CD1c-positive myeloid dendritic cell (primary cell): ENCODE results near the gene TAF4B.
"Not testable (repeated sequence)": the region's sequence is repeated elsewhere in the genome, so short reads cannot be mapped to it uniquely, and the experiment has no call there.

Experiments used
- DNase-seq: peaks from one replicate; pipeline ENCODE4 v3.0.0-alpha.2; 2016; ENCODE audit errors: extremely low spot score

Gene TAF4B

GRCh38 chr18:26307161-26307773 lies 81.0 kb downstream of the TAF4B start:
- DNase-seq: peak; percentile 11

GRCh38 chr18:26309281-26309680 lies 83.0 kb downstream of the TAF4B start:
- no peak for DNase-seq

- no peak for DNase-seq
These were observed 86.0 kb downstream of the TAF4B start for GRCh38 chr18:26312199-26312598.

- no peak for DNase-seq
These were observed 91.2 kb downstream of the TAF4B start for GRCh38 chr18:26317398-26317797.

GRCh38 chr18:26320686-26321085 lies 94.4 kb downstream of the TAF4B start:
- DNase-seq: no peak

- DNase-seq: no peak
These were observed 96.8 kb downstream of the TAF4B start for GRCh38 chr18:26322890-26323653.

GRCh38 chr18:26325771-26326170 lies 99.5 kb downstream of the TAF4B start:
- DNase-seq: no peak

GRCh38 chr18:26327062-26327461 lies 100.8 kb downstream of the TAF4B start:
- DNase-seq: no peak

GRCh38 chr18:26332991-26333390 lies 106.7 kb downstream of the TAF4B start:
- DNase-seq: no peak

GRCh38 chr18:26335156-26335555 lies 108.9 kb downstream of the TAF4B start:
- no peak for DNase-seq

GRCh38 chr18:26335571-26336487 lies 109.6 kb downstream of the TAF4B start:
- no peak for DNase-seq

- DNase-seq: no peak
These were observed 110.3 kb downstream of the TAF4B start for GRCh38 chr18:26336572-26336971.

- no peak for DNase-seq
These were observed 116.4 kb downstream of the TAF4B start for GRCh38 chr18:26342646-26343045.

GRCh38 chr18:26350961-26351360 lies 124.7 kb downstream of the TAF4B start:
- no peak for DNase-seq

GRCh38 chr18:26356045-26356785 lies 130.0 kb downstream of the TAF4B start:
- DNase-seq: no peak

GRCh38 chr18:26357960-26358359 lies 131.7 kb downstream of the TAF4B start:
- no peak for DNase-seq

- no peak for DNase-seq
These were observed 135.8 kb downstream of the TAF4B start for GRCh38 chr18:26362021-26362420.

- no peak for DNase-seq
These were observed 141.2 kb downstream of the TAF4B start for GRCh38 chr18:26367425-26367824.

- no peak for DNase-seq
These were observed 143.8 kb downstream of the TAF4B start for GRCh38 chr18:26370037-26370436.

- DNase-seq: no peak
These were observed 149.9 kb downstream of the TAF4B start for GRCh38 chr18:26376105-26376504.

- no peak for DNase-seq
These were observed 152.5 kb downstream of the TAF4B start for GRCh38 chr18:26378701-26379100.

GRCh38 chr18:26381555-26381954 lies 155.3 kb downstream of the TAF4B start:
- DNase-seq: not testable (repeated sequence)
